ENCODE measurements around the gene ZNF358.

The ZNF358 gene

GRCh38 chr19:7477758-7478157 lies 38.1 kb upstream of the ZNF358 start:
- Histone ChIP-seq H3F3A (ENCODE audit: insufficient read depth, low read length) (no peaks in the 10 kb centered on the region), H3K79me2 (ENCODE audit: insufficient read depth, low read length) (no peaks in the 10 kb centered on the region), H3K9ac (ENCODE audit: low read length) (no peak overlapping the region), H3K4me2 (ENCODE audit: low read length) (no peak overlapping the region), H3K36me3 (ENCODE audit: insufficient read depth, low read length) (peaks cover 14% of the 10 kb centered on the region), H2AFZ (ENCODE audit: low read length) (no peak overlapping the region), H3K4me1 (ENCODE audit: insufficient read depth, low read length, severe bottlenecking) (no peaks in the 10 kb centered on the region), H3K9me2 (ENCODE audit: low read depth, low read length) (no peaks in the 10 kb centered on the region), H3K27ac (ENCODE audit: low read depth, low read length, poor library complexity, severe bottlenecking) (no peak overlapping the region), H3K4me3 (ENCODE audit: low read depth, low read length, poor library complexity, severe bottlenecking) (no peak overlapping the region), H3K9me3 (ENCODE audit: low read length) (no peaks in the 10 kb centered on the region), H3K27me3 (ENCODE audit: insufficient read depth, low read length) (peaks cover 7% of the 10 kb centered on the region; the same call in 1 of the 2 replicates), H4K20me1 (ENCODE audit: insufficient read depth, low read length) (no peaks in the 10 kb centered on the region)
- TF ChIP-seq CTCF (IDR thresholded peaks at IDR 0.05; ENCODE audit: low read length), result no peak
- no peak for TF ChIP-seq EZH2 (IDR thresholded peaks at IDR 0.05; ENCODE audit: borderline replicate concordance, low read length)

- Histone ChIP-seq H3K4me1 (ENCODE audit: insufficient read depth, low read length, severe bottlenecking) (no peaks in the 10 kb centered on the region), H3K79me2 (ENCODE audit: insufficient read depth, low read length) (no peaks in the 10 kb centered on the region), H3K27me3 (ENCODE audit: insufficient read depth, low read length) (peaks cover 7% of the 10 kb centered on the region; the same call in 1 of the 2 replicates), H3K27ac (ENCODE audit: low read depth, low read length, poor library complexity, severe bottlenecking) (no peak overlapping the region), H3K36me3 (ENCODE audit: insufficient read depth, low read length) (peaks cover 8% of the 10 kb centered on the region; the same call in 1 of the 2 replicates), H3K4me3 (ENCODE audit: low read depth, low read length, poor library complexity, severe bottlenecking) (no peak overlapping the region), H3K9ac (ENCODE audit: low read length) (no peak overlapping the region), H2AFZ (ENCODE audit: low read length) (no peak overlapping the region), H3K9me3 (ENCODE audit: low read length) (no peaks in the 10 kb centered on the region), H3K9me2 (ENCODE audit: low read depth, low read length) (no peaks in the 10 kb centered on the region), H3K4me2 (ENCODE audit: low read length) (no peak overlapping the region), H4K20me1 (ENCODE audit: insufficient read depth, low read length) (no peaks in the 10 kb centered on the region), H3F3A (ENCODE audit: insufficient read depth, low read length) (no peaks in the 10 kb centered on the region)
- TF ChIP-seq EZH2 (IDR thresholded peaks at IDR 0.05; ENCODE audit: borderline replicate concordance, low read length), result no peak
- TF ChIP-seq CTCF (IDR thresholded peaks at IDR 0.05; ENCODE audit: low read length), result no peak
Measured at GRCh38 chr19:7478173-7478842, 37.6 kb upstream of the ZNF358 start.

GRCh38 chr19:7478843-7479227 lies 37.1 kb upstream of the ZNF358 start:
- H3K27me3 ChIP-seq (ENCODE audit: insufficient read depth, low read length), result peaks cover 7% of the 10 kb centered on the region; the same call in 1 of the 2 replicates
- H2AFZ ChIP-seq (ENCODE audit: low read length), result no peak overlapping the region
- no peaks in the 10 kb centered on the region for H3K4me1 ChIP-seq (ENCODE audit: insufficient read depth, low read length, severe bottlenecking)
- H4K20me1 ChIP-seq (ENCODE audit: insufficient read depth, low read length), result no peaks in the 10 kb centered on the region
- H3K36me3 ChIP-seq (ENCODE audit: insufficient read depth, low read length), result peaks cover 7% of the 10 kb centered on the region; the same call in 1 of the 2 replicates
- no peak overlapping the region for H3K4me2 ChIP-seq (ENCODE audit: low read length)
- H3K9ac ChIP-seq (ENCODE audit: low read length), result no peak overlapping the region
- no peaks in the 10 kb centered on the region for H3K9me2 ChIP-seq (ENCODE audit: low read depth, low read length)
- H3K4me3 ChIP-seq (ENCODE audit: low read depth, low read length, poor library complexity, severe bottlenecking), result no peak overlapping the region
- no peaks in the 10 kb centered on the region for H3K79me2 ChIP-seq (ENCODE audit: insufficient read depth, low read length)
- H3K27ac ChIP-seq (ENCODE audit: low read depth, low read length, poor library complexity, severe bottlenecking), result no peak overlapping the region
- no peaks in the 10 kb centered on the region for H3K9me3 ChIP-seq (ENCODE audit: low read length)
- H3F3A ChIP-seq (ENCODE audit: insufficient read depth, low read length), result no peaks in the 10 kb centered on the region
- TF ChIP-seq CTCF (IDR thresholded peaks at IDR 0.05; ENCODE audit: low read length) (no peak), EZH2 (IDR thresholded peaks at IDR 0.05; ENCODE audit: borderline replicate concordance, low read length) (no peak)
